Measurements from ENCODE around the gene PGAM5.

DNA sequence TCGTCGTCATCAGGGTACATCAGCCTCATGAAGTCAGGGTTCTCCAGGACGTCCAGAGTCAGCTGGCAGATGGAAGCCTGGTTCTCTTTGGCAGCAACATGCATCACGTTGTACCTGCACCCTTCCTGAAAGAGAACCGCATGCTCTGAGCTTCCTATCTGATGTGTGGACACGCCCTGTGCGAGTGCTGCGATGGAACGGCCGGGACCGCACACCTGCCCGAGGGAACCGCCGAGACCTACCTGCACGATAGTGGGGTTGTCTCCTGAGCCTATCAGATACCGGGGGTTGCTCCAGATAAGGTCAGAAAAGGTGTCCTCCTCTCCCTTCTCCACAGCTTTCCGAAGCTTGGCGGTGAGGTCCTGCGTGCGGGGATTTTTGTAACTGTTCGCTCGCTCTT is 37.3 kb downstream of the PGAM5 start:
- TF ChIP-seq, protein P1, sequence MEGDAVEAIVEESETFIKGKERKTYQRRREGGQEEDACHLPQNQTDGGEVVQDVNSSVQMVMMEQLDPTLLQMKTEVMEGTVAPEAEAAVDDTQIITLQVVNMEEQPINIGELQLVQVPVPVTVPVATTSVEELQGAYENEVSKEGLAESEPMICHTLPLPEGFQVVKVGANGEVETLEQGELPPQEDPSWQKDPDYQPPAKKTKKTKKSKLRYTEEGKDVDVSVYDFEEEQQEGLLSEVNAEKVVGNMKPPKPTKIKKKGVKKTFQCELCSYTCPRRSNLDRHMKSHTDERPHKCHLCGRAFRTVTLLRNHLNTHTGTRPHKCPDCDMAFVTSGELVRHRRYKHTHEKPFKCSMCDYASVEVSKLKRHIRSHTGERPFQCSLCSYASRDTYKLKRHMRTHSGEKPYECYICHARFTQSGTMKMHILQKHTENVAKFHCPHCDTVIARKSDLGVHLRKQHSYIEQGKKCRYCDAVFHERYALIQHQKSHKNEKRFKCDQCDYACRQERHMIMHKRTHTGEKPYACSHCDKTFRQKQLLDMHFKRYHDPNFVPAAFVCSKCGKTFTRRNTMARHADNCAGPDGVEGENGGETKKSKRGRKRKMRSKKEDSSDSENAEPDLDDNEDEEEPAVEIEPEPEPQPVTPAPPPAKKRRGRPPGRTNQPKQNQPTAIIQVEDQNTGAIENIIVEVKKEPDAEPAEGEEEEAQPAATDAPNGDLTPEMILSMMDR (IDR thresholded peaks at IDR 0.05): no peak
- TF ChIP-seq POLR2A (IDR thresholded peaks at IDR 0.05): no peak
